ENCODE data around the gene DBH. TPM values are rescaled to one million over a fixed set of nuclear protein-coding genes. Genes with fewer than 3 reads are reported as not detected.

DBH gene
- total RNA-seq, 3 donors from 2014 or later (not counting 1 experiment from before 2014, with no cell fraction given), result not detected

GRCh38 chr9:133615186-133615585, 21.0 kb upstream of the DBH start:
- ATAC-seq, result no peak

DNA sequence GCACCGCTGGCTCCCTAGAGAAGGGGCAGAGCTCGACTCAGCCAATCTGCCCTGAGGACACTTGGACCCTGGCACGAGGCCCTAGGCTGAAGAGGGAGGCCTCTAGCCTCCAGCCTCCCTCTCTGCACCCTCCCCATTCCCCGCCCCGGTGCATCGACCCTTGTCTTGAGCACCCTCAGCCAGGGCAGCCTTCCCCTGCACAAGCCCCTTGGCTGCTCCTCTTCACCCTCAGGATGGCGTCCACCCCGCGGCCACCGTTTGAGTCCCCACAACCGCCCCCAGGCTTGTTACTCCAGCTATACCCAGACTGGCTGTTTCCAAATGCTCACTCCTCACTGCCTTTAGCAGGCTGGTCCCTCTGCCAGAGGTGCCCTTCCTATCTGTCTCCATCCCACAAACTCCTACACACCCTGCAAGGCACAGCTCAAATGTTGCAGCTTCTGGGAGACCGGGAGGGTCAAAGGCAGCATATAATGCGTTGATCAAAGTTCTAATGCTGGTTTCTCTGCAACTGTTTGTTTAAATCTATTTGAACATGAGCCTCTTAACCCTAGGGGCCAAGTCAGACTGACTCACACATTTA, 20.5 kb upstream of the DBH start:
- intact Hi-C loops (cut with micrococcal nuclease), result no loop called here
- H3K9me3 Mint-ChIP-seq, result no peaks in the 10 kb centered on the region
- no peak overlapping the region for H3K4me3 Mint-ChIP-seq
- DNase-seq (no peak), ATAC-seq (no peak)
- Histone ChIP-seq H3K4me1 (ENCODE audit: control insufficient read depth, insufficient read depth, low read length) (peaks cover 20% of the 10 kb centered on the region), H3K27me3 (ENCODE audit: control insufficient read depth, insufficient read depth, low read length) (no peaks in the 10 kb centered on the region), H3K27ac (ENCODE audit: low read length) (no peak overlapping the region), H3K4me3 (ENCODE audit: low read length) (no peak overlapping the region), H3K36me3 (ENCODE audit: control insufficient read depth, insufficient read depth, low read length) (no peaks in the 10 kb centered on the region), H3K9me3 (ENCODE audit: control insufficient read depth, insufficient read depth, low read length) (no peaks in the 10 kb centered on the region)
- 83% methylated on average over 13 of the region's 13 CpGs for WGBS (ENCODE audit: insufficient coverage)
- no peaks in the 10 kb centered on the region for H3K36me3 Mint-ChIP-seq
- TF ChIP-seq CTCF (IDR thresholded peaks at IDR 0.05), result no peak
- peaks cover 20 to 30% of the 10 kb centered on the region in 2 donors for H3K27me3 Mint-ChIP-seq (ENCODE audit: low read depth in 2 of 2)
- no peak overlapping the region for H3K27ac Mint-ChIP-seq
- H3K4me1 Mint-ChIP-seq, result peaks cover 25 to 26% of the 10 kb centered on the region in 2 donors

More at GRCh38 chr9:133615186-133615585, 21.0 kb upstream of the DBH start:
- TF ChIP-seq CTCF (IDR thresholded peaks at IDR 0.05), result no peak
- 64% methylated on average over 16 of the region's 16 CpGs for WGBS (ENCODE audit: insufficient coverage)
- no peak for DNase-seq
- no peak overlapping the region for H3K4me3 ChIP-seq (ENCODE audit: low read length)
- H3K27me3 ChIP-seq (ENCODE audit: control insufficient read depth, insufficient read depth, low read length), result peaks cover 2% of the 10 kb centered on the region
- no peaks in the 10 kb centered on the region for H3K36me3 Mint-ChIP-seq
- H3K36me3 ChIP-seq (ENCODE audit: control insufficient read depth, insufficient read depth, low read length), result no peaks in the 10 kb centered on the region
- H3K4me1 Mint-ChIP-seq, result peaks cover 22% of the 10 kb centered on the region in 2 donors
- H3K4me3 Mint-ChIP-seq, result no peak overlapping the region
- peaks cover 24 to 35% of the 10 kb centered on the region in 2 donors for H3K27me3 Mint-ChIP-seq (ENCODE audit: low read depth in 2 of 2)
- H3K9me3 ChIP-seq (ENCODE audit: control insufficient read depth, insufficient read depth, low read length), result no peaks in the 10 kb centered on the region
- no peak overlapping the region for H3K27ac Mint-ChIP-seq
- H3K27ac ChIP-seq (ENCODE audit: low read length), result no peak overlapping the region
- intact Hi-C loops (cut with micrococcal nuclease), result no loop called here
- H3K9me3 Mint-ChIP-seq, result no peaks in the 10 kb centered on the region
- H3K4me1 ChIP-seq (ENCODE audit: control insufficient read depth, insufficient read depth, low read length), result peaks cover 15% of the 10 kb centered on the region

DNA sequence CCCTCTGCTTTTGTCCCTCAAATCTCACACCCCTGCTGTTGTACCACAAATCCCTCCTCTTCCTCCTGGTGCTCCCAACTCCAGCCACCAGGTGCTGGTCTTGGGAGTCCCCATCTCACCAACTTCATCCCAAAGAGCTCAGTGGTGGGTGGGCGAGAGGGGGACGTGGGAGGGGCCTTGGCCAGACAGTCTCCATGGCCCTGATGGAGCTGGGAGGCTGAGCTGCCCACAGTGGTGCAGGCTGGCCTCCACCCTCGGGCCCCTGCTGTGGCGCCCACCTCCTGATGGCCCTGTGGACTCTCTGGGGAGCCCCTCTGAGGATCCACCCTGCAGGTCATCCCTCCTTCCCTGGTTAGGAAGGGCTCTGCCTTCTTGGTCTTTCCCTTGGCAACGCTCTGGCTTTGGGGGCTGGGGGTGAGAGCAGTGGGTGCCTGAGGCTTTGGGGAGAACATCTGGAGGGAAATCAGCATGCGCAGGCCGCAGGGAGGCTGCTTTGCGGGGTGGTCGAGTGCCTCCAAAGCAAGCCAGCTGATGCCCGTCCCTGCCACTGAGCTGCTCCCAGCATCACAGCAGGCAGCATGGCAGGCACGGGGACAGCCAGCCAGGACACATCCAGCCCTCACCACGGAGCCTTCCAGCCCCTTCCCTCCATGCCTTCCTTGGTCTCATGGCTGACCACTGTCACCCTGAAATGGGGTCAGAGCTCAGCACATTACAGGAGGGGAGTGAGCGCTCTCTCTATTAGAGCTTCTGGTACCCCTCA, 19.3 kb upstream of the DBH start:
- DNase-seq (no peak), ATAC-seq (no peak)
- no peaks in the 10 kb centered on the region for H3K36me3 Mint-ChIP-seq
- H3K4me1 ChIP-seq (ENCODE audit: control insufficient read depth, insufficient read depth, low read length), result peaks cover 28% of the 10 kb centered on the region
- no peaks in the 10 kb centered on the region for H3K9me3 ChIP-seq (ENCODE audit: control insufficient read depth, insufficient read depth, low read length)
- intact Hi-C loops (cut with micrococcal nuclease), result no loop called here
- H3K27me3 Mint-ChIP-seq (ENCODE audit: low read depth in 2 of 2), result peaks cover 17 to 21% of the 10 kb centered on the region in 2 donors
- no peak overlapping the region for H3K27ac ChIP-seq (ENCODE audit: low read length)
- H3K4me3 ChIP-seq (ENCODE audit: low read length), result no peak overlapping the region
- H3K4me1 Mint-ChIP-seq, result peaks cover 31 to 32% of the 10 kb centered on the region in 2 donors
- no peak for TF ChIP-seq CTCF (IDR thresholded peaks at IDR 0.05)
- WGBS (ENCODE audit: insufficient coverage), result 81% methylated on average over 13 of the region's 13 CpGs
- no peaks in the 10 kb centered on the region for H3K9me3 Mint-ChIP-seq
- H3K36me3 ChIP-seq (ENCODE audit: control insufficient read depth, insufficient read depth, low read length), result no peaks in the 10 kb centered on the region
- no peak overlapping the region for H3K4me3 Mint-ChIP-seq
- H3K27me3 ChIP-seq (ENCODE audit: control insufficient read depth, insufficient read depth, low read length), result no peaks in the 10 kb centered on the region
- H3K27ac Mint-ChIP-seq, result no peak overlapping the region

All from natural killer cell (primary cell).